Right lung (tissue), 5 donors: Measurements from ENCODE around the gene TBPL2. TPM values are rescaled to one million over a fixed set of nuclear protein-coding genes. Genes with fewer than 3 reads are reported as not detected.
"Not testable (repeated sequence)": the region's sequence is repeated elsewhere in the genome, so short reads cannot be mapped to it uniquely, and the experiment has no call there.

Experiments
- DNase-seq, 2 donors: peaks; one replicate each; pipeline ENCODE4 v3.0.0-alpha.2; 2013
- polyA plus RNA-seq, 5 donors: library from polyadenylated mRNA; unstranded; fragments of 120-200 nt; gene quantifications; one replicate each; pipeline versions ENCODE4 v1.2.1 to v1.2.3, GENCODE V29; 2013; ENCODE audit warnings: inconsistent platforms in 1 of 5, low replicate concordance in 1 of 5; ENCODE audit not compliant: insufficient read length in 5 of 5, insufficient read depth in 1 of 5

TBPL2 gene
- polyA plus RNA-seq, 5 donors: not detected

DNA sequence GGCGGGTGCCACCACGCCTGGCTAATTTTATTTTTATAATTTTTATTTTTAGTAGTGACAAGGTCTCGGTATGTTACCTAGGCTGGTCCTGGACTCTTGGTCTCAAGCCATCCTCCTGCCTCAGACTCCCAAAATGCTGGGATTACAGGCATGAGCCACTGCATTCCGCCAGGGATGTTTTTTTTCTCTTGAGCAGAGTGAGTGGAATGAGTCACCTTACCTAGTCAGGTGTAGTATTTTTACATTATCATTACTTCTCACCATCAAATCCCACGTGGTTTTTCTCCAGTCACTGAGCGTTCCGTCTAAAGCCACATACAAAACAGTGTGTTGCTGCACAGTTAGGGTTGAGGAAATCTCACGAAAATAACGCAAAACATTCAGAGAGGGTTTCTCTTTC, 870 bp upstream of the TBPL2 start:
- DNase-seq: no peak

GRCh38 chr14:55438066-55438683, 2.2 kb downstream of the TBPL2 start:
- peak in 1 of 2 donors; percentile 10 for DNase-seq

- no peak for DNase-seq
Observed at GRCh38 chr14:55436931-55437330, 3.5 kb downstream of the TBPL2 start.

- no peak for DNase-seq
Observed at GRCh38 chr14:55436519-55436918, 3.9 kb downstream of the TBPL2 start.

DNA sequence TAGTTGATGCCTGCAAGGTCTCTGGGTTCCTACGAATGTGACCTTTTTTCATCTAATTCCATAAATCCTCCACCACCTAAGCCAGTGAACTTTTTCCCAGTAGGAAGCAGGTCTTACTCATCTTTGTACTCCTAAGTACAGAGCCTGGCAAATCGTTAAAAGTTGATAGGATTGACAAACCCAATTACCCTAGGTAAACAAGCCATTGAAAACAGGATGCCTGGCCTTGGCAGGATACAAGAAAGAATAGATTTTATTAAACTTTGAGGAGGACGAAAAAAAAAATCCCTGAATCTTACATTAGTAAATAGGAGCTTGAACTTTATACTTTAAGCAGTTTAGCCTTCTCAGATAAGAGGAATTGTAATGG, 5.6 kb downstream of the TBPL2 start:
- DNase-seq: no peak

- no peak for DNase-seq
Observed at GRCh38 chr14:55433880-55434804, 6.3 kb downstream of the TBPL2 start.

DNA sequence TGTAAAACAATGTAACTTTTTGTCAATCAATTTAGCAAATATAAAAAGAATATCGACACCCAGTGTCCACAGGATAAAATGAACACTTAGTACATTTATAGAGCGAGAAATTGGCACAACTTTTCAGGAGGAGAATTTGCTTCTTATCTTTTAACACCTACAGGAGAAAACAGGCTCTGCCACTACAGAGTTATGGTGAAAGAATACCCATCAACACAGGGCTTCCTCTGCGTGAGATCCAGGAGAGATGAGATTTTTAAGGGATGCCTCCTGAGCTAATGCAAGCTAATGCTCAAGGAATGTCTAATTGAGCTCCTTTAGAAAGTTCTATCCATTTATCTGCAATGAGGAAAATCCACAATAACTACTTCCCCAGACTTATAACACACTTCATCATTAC, 7.8 kb downstream of the TBPL2 start:
- no peak for DNase-seq

GRCh38 chr14:55430024-55430690, 10.3 kb downstream of the TBPL2 start:
- peak; percentile 16 to 48 for DNase-seq

GRCh38 chr14:55427439-55427838, 13.0 kb downstream of the TBPL2 start:
- no peak for DNase-seq

DNA sequence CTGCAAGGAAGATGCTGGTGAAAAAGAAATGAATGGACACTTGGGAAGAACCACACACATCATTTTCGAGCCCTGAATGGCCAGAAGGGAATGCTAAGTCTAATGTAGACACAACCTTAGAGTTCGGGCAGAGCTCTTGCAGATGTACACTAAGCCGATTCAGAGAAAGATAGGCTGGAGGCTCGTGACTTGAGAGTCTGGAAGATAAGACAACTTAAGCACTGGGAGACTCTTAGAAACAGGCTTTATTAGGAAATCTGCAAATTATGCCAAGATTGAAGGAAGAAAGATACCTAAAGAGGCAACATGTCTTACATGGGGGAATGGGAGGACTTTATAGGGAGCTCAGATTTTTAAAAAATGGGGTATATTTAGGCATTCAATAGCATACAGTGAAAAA, 13.5 kb downstream of the TBPL2 start:
- DNase-seq: no peak

DNA sequence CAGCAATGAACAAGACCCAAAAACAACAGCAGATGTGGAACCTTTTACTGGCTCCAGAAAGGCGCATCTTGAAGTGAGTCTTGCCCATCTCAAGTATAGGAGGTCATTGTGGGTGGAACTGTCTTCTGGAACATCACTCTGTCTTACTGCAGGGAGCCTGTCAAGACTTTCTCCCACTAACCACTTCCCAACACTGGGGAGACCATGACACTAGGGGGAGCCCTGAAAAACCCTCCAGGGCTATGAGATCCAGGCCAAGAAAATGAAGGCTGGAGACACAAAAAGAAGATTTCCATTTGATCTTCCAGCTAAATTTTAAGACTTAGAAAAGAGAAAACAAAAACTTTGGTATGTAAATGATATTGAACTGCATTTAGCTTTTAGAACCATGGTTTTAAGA, 15.3 kb downstream of the TBPL2 start:
- no peak for DNase-seq

DNA sequence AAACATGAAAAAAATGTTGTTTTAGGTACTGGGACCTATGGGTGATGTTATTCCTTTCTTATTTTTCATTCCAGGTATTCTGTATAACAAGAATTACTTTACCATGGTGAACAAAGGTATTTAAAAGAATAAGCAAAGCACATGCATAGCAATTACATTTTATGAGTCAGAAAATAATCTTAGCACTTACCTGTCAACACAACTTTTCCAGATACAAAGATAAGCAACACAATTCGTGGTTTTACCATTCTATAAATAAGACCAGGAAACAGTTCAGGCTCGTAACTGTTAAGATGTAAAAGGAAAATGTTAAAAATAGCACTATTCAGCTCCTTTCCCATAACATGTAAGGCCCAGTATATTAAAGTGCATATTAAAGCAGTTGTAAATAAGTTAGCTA, 16.4 kb downstream of the TBPL2 start:
- no peak for DNase-seq

DNA sequence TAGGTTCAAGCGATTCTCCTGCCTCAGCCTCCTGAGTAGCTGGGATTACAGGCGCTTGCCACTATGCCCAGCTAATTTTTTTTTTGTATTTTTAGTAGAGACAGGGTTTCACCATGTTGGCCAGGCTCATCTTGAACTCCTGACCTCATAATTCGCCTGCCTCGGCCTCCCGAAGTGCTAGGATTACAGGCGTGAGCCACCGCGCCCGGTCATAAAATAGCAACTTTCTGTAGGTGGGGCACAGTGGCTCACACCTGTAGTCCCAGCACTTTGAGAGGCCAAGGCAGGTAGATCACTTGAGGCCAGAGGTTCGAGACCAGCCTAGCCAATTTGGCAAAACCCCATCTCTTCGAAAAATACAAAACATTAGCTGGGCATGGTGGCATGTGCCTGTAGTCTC, 18.1 kb downstream of the TBPL2 start:
- not testable (repeated sequence) for DNase-seq

DNA sequence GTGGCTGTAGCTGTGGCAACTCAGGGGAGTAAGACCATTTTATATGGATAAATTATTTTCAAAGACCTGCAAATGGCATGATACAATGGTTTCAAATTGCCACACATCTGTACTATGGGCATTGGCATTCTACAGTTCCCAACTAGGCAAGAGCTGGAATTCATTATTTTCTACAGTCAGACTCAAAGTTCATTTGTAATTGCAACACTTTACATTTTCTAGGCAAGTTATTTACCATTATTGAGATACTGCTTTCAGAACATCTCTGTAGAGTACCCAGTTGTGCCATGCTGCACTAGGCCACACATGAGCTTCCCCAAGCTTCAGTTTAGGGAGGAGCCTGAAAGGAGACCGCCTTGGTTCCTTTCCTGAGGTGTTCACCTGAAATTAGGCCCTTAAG, 20.8 kb downstream of the TBPL2 start:
- no peak for DNase-seq

- DNase-seq: no peak
Observed at GRCh38 chr14:55418411-55418810, 22.0 kb downstream of the TBPL2 start.

GRCh38 chr14:55417955-55418354, 22.5 kb downstream of the TBPL2 start:
- DNase-seq: no peak

DNA sequence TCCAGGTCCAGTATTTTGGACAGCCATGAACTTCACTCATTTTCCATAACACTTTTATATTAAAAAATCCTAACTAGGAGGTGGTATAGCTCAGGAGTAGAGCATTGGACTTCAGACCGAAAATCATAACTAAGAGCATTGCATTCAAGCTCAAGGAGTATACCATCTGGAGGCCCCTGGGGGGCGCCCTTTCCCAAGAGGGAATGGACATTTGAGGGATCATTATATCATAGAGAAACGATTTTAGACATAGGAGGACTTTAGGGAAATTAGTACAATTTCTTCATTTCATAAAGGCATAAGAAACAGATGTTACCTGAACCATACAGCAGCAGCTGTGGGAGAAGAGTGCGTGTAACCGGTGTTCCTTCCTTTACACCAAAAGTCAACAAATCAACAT, 23.6 kb downstream of the TBPL2 start:
- DNase-seq: no peak

DNA sequence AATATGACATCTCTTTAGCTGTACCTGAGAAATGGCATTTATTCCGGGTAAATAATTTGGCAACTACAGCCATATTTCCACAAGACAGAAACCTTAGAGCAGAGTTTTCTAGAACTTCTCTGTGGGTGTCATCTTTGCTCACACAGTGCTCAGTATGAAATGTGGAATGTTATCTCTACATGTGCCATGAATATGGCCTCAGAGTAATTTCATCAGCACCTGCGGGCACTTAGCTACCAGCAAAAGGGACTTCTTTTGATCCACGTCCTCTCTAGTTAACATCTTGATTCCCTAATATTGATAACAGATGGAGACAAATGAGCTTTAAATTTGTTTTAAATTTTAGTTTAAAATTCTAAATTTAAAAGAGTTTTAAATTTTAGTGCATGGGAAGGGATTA, 25.9 kb downstream of the TBPL2 start:
- DNase-seq: no peak

DNA sequence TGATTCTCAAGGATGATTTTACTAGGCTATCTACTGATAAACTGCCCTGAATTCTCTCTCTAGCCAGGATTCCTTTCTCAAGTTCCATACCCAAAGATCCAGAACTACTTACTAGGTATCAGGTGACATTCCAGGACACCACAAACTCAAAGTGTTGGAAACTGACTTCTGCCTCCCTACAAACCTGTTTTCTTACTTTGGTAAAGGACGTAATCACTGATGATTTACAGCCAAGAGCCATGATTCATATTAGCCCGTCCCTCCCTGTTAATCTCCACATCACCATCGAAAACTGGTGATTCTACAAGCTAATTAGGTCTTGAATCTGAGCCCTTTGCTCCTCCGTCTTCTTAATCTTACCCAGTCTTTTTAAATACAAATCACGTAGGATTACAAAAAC, 27.7 kb downstream of the TBPL2 start:
- no peak for DNase-seq

DNA sequence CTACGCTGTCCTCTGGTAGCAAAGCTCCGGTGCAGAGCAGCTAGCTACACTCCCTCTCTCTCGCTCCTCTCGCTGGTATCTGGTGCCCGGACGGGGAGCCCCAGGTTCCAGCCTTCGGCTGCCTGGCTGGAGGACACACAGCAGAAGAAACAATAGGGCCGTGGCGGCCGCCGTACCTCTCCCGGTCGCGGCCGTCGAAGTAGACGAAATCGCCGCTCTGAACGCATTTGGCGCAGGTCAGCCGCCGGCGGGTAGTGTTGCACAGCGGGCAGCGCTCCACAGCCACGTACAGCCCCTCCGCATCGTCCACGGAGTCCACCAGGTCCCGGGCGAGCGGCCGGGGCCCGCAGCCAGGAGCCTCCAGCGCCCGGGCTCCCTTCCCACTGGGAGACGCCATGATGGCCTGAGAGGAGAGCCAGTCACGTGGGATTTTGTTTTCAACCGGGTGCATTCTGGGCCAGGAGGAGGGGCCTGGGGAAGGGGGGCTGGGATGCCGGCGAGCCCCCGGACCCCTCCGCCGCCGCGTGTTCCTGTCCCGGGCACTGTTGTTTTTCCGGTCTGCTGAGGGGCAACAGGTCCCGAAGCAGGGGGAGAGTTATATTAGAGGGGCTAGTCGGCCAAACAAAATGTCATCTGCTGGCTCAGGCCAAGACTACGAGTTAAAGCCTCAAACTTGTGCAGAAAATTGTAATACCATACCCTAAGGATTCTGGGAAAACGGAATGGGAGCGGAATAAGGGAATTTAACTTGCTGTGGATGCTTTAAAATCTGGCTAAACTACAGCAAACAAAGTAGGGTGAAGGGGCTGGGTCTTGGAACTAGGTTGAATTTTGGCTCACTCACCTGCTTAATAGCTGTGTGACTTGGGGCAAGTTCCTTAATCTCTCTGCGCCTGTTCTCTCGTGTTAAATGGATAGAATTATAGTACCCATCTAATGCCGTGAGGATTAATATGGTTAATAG, 28.7 kb downstream of the TBPL2 start, which contains the start of gene ATG14:
ATG14 (minus strand) TSS at position 405 of the 964 bp plus-strand sequence; CDS start at position 397, 8 bp downstream.
- peak; percentile 83 to 84 for DNase-seq

GRCh38 chr14:55410876-55411275, 29.5 kb downstream of the TBPL2 start:
- DNase-seq: no peak
